ENCODE measurements around the gene BAD. TPM values are rescaled to one million over a fixed set of nuclear protein-coding genes. Genes with fewer than 3 reads are reported as not detected.
"Not testable (repeated sequence)": the region's sequence is repeated elsewhere in the genome, so short reads cannot be mapped to it uniquely, and the experiment has no call there.

The BAD gene
- total RNA-seq, 1 experiment from 2014 or later: 23.3 TPM

- peak overlapping the region; percentile 51 for H3K4me2 ChIP-seq (ENCODE audit: insufficient read depth, insufficient read length, low read length)
- H2BK20ac ChIP-seq (ENCODE audit: low read depth, low read length, poor library complexity, severe bottlenecking): no peak overlapping the region
- H3K23me2 ChIP-seq (ENCODE audit: insufficient read length, low read depth, low read length, poor library complexity, severe bottlenecking): peaks cover 3% of the 10 kb centered on the region
- no peaks in the 10 kb centered on the region for H3K9me3 ChIP-seq (ENCODE audit: control insufficient read depth, low read depth, low read length)
- peak overlapping the region; percentile 77 for H3K14ac ChIP-seq (ENCODE audit: insufficient read depth, low read length)
- no peak overlapping the region for H3K56ac ChIP-seq (ENCODE audit: insufficient read length, low read depth, low read length)
- no peak overlapping the region for H2AK5ac ChIP-seq (ENCODE audit: insufficient read length, low read length)
- H2BK5ac ChIP-seq (ENCODE audit: insufficient read length, low read length): no peak overlapping the region
- no peaks in the 10 kb centered on the region for H3K79me1 ChIP-seq (ENCODE audit: insufficient read depth, low read depth, low read length, poor library complexity, severe bottlenecking)
- no peak overlapping the region for H3K4ac ChIP-seq (ENCODE audit: low read depth, low read length)
- no peak overlapping the region for H3K27ac ChIP-seq (ENCODE audit: insufficient read length, low read depth, low read length)
- no CpG with 5 or more reads among the region's 32 CpGs for WGBS (ENCODE audit: extremely low coverage, insufficient read length, low lambda C conversion rate)
- no peak overlapping the region for H4K5ac ChIP-seq (ENCODE audit: insufficient read length, low read depth, low read length)
- no peaks in the 10 kb centered on the region for H3K27me3 ChIP-seq (ENCODE audit: insufficient read depth, low read length)
- H2BK120ac ChIP-seq (ENCODE audit: low read depth, low read length, poor library complexity, severe bottlenecking): no peak overlapping the region
- peak overlapping the region; percentile 73 for H3K9ac ChIP-seq (ENCODE audit: extremely low read depth, insufficient read length, low read length)
- no peak overlapping the region for H4K91ac ChIP-seq (ENCODE audit: insufficient read length, low read depth, low read length)
- H3K4me3 Mint-ChIP-seq: peak overlapping the region; percentile 90 to 93
- peak; percentile 41; the same call in 2 of the 3 replicates for TF ChIP-seq CTCF (conservative IDR thresholded peaks at IDR 0.05)
- peak overlapping the region; percentile 76 for H3K18ac ChIP-seq (ENCODE audit: insufficient read length, low read depth, low read length)
- H3K27ac Mint-ChIP-seq: peak overlapping the region; percentile 99 to 100 (median 99)
- H3K79me2 ChIP-seq (ENCODE audit: insufficient read depth, low read length): peaks cover 4% of the 10 kb centered on the region; the same call in 1 of the 2 replicates
- peaks cover 14 to 17% of the 10 kb centered on the region in 2 experiments for H3K4me1 Mint-ChIP-seq
- H2BK12ac ChIP-seq (ENCODE audit: insufficient read length, low read depth, low read length): no peak overlapping the region
- H2BK15ac ChIP-seq (ENCODE audit: low read depth, low read length): no peak overlapping the region
- no peak overlapping the region for H2AFZ ChIP-seq (ENCODE audit: low read length)
- H4K8ac ChIP-seq (replicated peaks; ENCODE audit: insufficient read length, low read depth, low read length): no peak overlapping the region
- H3T11ph ChIP-seq (ENCODE audit: low read length): no peak overlapping the region
- H3K23ac ChIP-seq (ENCODE audit: insufficient read length, low read depth, low read length): no peak overlapping the region
- DNase-seq: no peak
- no peaks in the 10 kb centered on the region for H3K9me3 Mint-ChIP-seq
- no peaks in the 10 kb centered on the region for H3K4me1 ChIP-seq (ENCODE audit: insufficient read depth, low read length)
- peaks cover 22 to 51% (median 38%) of the 10 kb centered on the region in 3 experiments; a peak in 6 of 7 replicates for H3K36me3 Mint-ChIP-seq (ENCODE audit: insufficient read depth in 1 of 3, low read depth in 3 of 3)
- H3K27me3 Mint-ChIP-seq (ENCODE audit: low read depth): no peaks in the 10 kb centered on the region
- H4K20me1 ChIP-seq (ENCODE audit: control insufficient read depth, insufficient read depth, insufficient read length): peaks cover 2% of the 10 kb centered on the region
Measured at GRCh38 chr11:64316672-64317324, 32.3 kb upstream of the BAD start.

GRCh38 chr11:64315667-64316526 is 31.4 kb upstream of the BAD start:
- H3K4ac ChIP-seq (ENCODE audit: low read depth, low read length); H3K23ac ChIP-seq (ENCODE audit: insufficient read length, low read depth, low read length); H4K5ac ChIP-seq (ENCODE audit: insufficient read length, low read depth, low read length); H3K9me3 ChIP-seq (ENCODE audit: control insufficient read depth, low read depth, low read length); H2AFZ ChIP-seq (ENCODE audit: low read length); H3K9me3 Mint-ChIP-seq; H2BK20ac ChIP-seq (ENCODE audit: low read depth, low read length, poor library complexity, severe bottlenecking); H3K9ac ChIP-seq (ENCODE audit: extremely low read depth, insufficient read length, low read length); H2BK5ac ChIP-seq (ENCODE audit: insufficient read length, low read length); H3K27ac ChIP-seq (ENCODE audit: insufficient read length, low read depth, low read length); H2BK12ac ChIP-seq (ENCODE audit: insufficient read length, low read depth, low read length); H4K8ac ChIP-seq (replicated peaks; ENCODE audit: insufficient read length, low read depth, low read length); H3K56ac ChIP-seq (ENCODE audit: insufficient read length, low read depth, low read length); H3K79me1 ChIP-seq (ENCODE audit: insufficient read depth, low read depth, low read length, poor library complexity, severe bottlenecking); H4K91ac ChIP-seq (ENCODE audit: insufficient read length, low read depth, low read length); H3K18ac ChIP-seq (ENCODE audit: insufficient read length, low read depth, low read length); H2BK120ac ChIP-seq (ENCODE audit: low read depth, low read length, poor library complexity, severe bottlenecking); H3T11ph ChIP-seq (ENCODE audit: low read length); H3K23me2 ChIP-seq (ENCODE audit: insufficient read length, low read depth, low read length, poor library complexity, severe bottlenecking); H3K27me3 Mint-ChIP-seq (ENCODE audit: low read depth); H4K20me1 ChIP-seq (ENCODE audit: control insufficient read depth, insufficient read depth, insufficient read length); H2BK15ac ChIP-seq (ENCODE audit: low read depth, low read length); H3K14ac ChIP-seq (ENCODE audit: insufficient read depth, low read length); H3K27me3 ChIP-seq (ENCODE audit: insufficient read depth, low read length); H3K4me1 ChIP-seq (ENCODE audit: insufficient read depth, low read length); H3K79me2 ChIP-seq (ENCODE audit: insufficient read depth, low read length); H2AK5ac ChIP-seq (ENCODE audit: insufficient read length, low read length); DNase-seq: not testable (repeated sequence)
- no CpG with 5 or more reads among the region's 25 CpGs for WGBS (ENCODE audit: extremely low coverage, insufficient read length, low lambda C conversion rate)
- H3K27ac Mint-ChIP-seq: peak overlapping the region in 2 of 3 experiments; percentile 75 to 100; a peak in 3 of 7 replicates
- peak overlapping the region; percentile 51 for H3K4me2 ChIP-seq (ENCODE audit: insufficient read depth, insufficient read length, low read length)
- H3K4me1 Mint-ChIP-seq: peaks cover 14 to 17% of the 10 kb centered on the region in 2 experiments
- peaks cover 18 to 43% (median 29%) of the 10 kb centered on the region in 3 experiments; a peak in 6 of 7 replicates for H3K36me3 Mint-ChIP-seq (ENCODE audit: insufficient read depth in 1 of 3, low read depth in 3 of 3)
- H3K4me3 Mint-ChIP-seq: peak overlapping the region; percentile 90 to 93
